ENCODE measurements around the gene SLFNL1.

- TF ChIP-seq CTCF (conservative IDR thresholded peaks at IDR 0.05 in 1 of 2, IDR thresholded peaks at IDR 0.05 in 1 of 2; ENCODE audit: low read depth in 1 of 2, low read length in 2 of 2) (no peak), EZH2 (IDR thresholded peaks at IDR 0.05; ENCODE audit: low read length, missing control alignments) (no peak)
Observed at GRCh38 chr1:41013796-41014195, 7.7 kb downstream of the SLFNL1 start.
